Endothelial cell of umbilical vein (primary cell): ENCODE results near the gene SCO2. TPM values are rescaled to one million over a fixed set of nuclear protein-coding genes. Genes with fewer than 3 reads are reported as not detected.

Experiments
- BruUV-seq: library from RNA; stranded (reverse); fragments of 400-500 nt; replicated peaks from 2 replicates; lab custom pipeline; 2021; lab: Mats Ljungman, UMichigan
- CTCF ChIA-PET: fragments of 300-600, 350-600 bp; sonication (Branson Sonifier 250); formaldehyde crosslinking; loops from one replicate; lab custom pipeline; 2021; ENCODE audit warnings: antibody characterized with exemption, inconsistent platforms; lab: Charles Lee
- POLR2A ChIA-PET: fragments of 300-600, 350-600 bp; sonication (Branson Sonifier 250); formaldehyde crosslinking; loops from one replicate; lab custom pipeline; 2021; ENCODE audit warnings: antibody characterized with exemption, inconsistent platforms; lab: Charles Lee
- DNase-seq: peaks from one replicate; pipeline ENCODE4 v3.0.0-alpha.2; 2011; ENCODE audit warnings: low read depth, low spot score
- FAIRE-seq: peaks from 2 replicates; lab custom pipeline; 2011; peaks lifted over from hg19 to GRCh38; lab: Jason Lieb, UNC
- H2AFZ ChIP-seq: 2 replicates; pipeline ENCODE4 v1.6.0; 2012; ENCODE audit warnings: low read depth, low read length, control low read depth, inconsistent platforms
- H3K27ac ChIP-seq: 2 replicates; pipeline ENCODE4 v1.5.1; 2011; ENCODE audit warnings: low read depth, mild to moderate bottlenecking, control low read depth, low read length, moderate library complexity; ENCODE audit not compliant: insufficient read depth
- H3K27me3 ChIP-seq, 2 experiments: 2 replicates each; pipeline versions ENCODE4 v1.6.0 to v1.6.1; 2011; ENCODE audit warnings: low read length in 2 of 2, mixed read lengths in 1 of 2; ENCODE audit not compliant: control insufficient read depth in 2 of 2, insufficient read depth in 2 of 2
- H3K36me3 ChIP-seq, 2 experiments: 2 replicates in 1 of 2; 3 replicates in 1 of 2; pipeline ENCODE4 v1.5.1; 2011; ENCODE audit warnings: low read length in 2 of 2, mild to moderate bottlenecking in 1 of 2, moderate library complexity in 1 of 2; ENCODE audit not compliant: control insufficient read depth in 2 of 2, insufficient read depth in 2 of 2; ENCODE audit errors: extremely low read depth in 1 of 2
- H3K4me1 ChIP-seq: 3 replicates; pipeline ENCODE4 v1.5.1; 2011; ENCODE audit warnings: mild to moderate bottlenecking, low read length; ENCODE audit not compliant: control insufficient read depth, insufficient read depth; ENCODE audit errors: extremely low read depth
- H3K4me2 ChIP-seq: 2 replicates; pipeline ENCODE4 v1.6.1; 2011; ENCODE audit warnings: low read length, control low read depth, mixed read lengths; ENCODE audit not compliant: insufficient read depth
- H3K4me3 ChIP-seq, 3 experiments: fragments of 200-600 bp in 1 of 3; sonication (generic), shearing (Covaris generic) in 1 of 3; replicated peaks in 1 of 3; 2 replicates each; pipeline ENCODE4 v1.5.1; 2011 to 2016; ENCODE audit warnings: control low read depth in 3 of 3, low read length in 3 of 3, mild to moderate bottlenecking in 2 of 3, inconsistent platforms in 1 of 3, low read depth in 1 of 3, moderate library complexity in 1 of 3; ENCODE audit not compliant: insufficient read depth in 1 of 3
- H3K79me2 ChIP-seq: 2 replicates; pipeline ENCODE4 v1.6.0; 2012; ENCODE audit warnings: low read length, inconsistent platforms; ENCODE audit not compliant: control insufficient read depth, insufficient read depth
- H3K9ac ChIP-seq: replicated peaks from 2 replicates; pipeline ENCODE3; 2011; ENCODE audit warnings: low read length, control low read depth; ENCODE audit not compliant: insufficient read depth; ENCODE audit errors: extremely low read depth
- H3K9me1 ChIP-seq: replicated peaks from 3 replicates; pipeline ENCODE4 v1.6.0; 2011; ENCODE audit warnings: mild to moderate bottlenecking, low read length; ENCODE audit not compliant: control insufficient read depth, insufficient read depth; ENCODE audit errors: extremely low read depth
- H3K9me3 ChIP-seq: replicated peaks from 2 replicates; pipeline ENCODE4 v1.5.1; 2012; ENCODE audit warnings: low read length, inconsistent platforms; ENCODE audit not compliant: control insufficient read depth, insufficient read depth
- H4K20me1 ChIP-seq: replicated peaks from 2 replicates; pipeline ENCODE3; 2011; ENCODE audit warnings: mild to moderate bottlenecking, low read length; ENCODE audit not compliant: control insufficient read depth, insufficient read depth; ENCODE audit errors: extremely low read depth
- EZH2 ChIP-seq: IDR thresholded peaks from 2 replicates; pipeline ENCODE4 v1.6.1; 2012; ENCODE audit warnings: borderline replicate concordance, low read depth, mild to moderate bottlenecking, moderate library complexity, low read length, inconsistent platforms; ENCODE audit not compliant: severe bottlenecking
- FOS ChIP-seq: IDR thresholded peaks from 2 replicates; pipeline ENCODE4 v1.6.1; 2011; ENCODE audit warnings: mild to moderate bottlenecking, low read length, moderate library complexity, borderline replicate concordance; ENCODE audit not compliant: insufficient read depth
- GATA2 ChIP-seq: IDR thresholded peaks from 2 replicates; pipeline ENCODE4 v1.7.0; 2011; ENCODE audit warnings: low read depth, mild to moderate bottlenecking, moderate library complexity, mixed read lengths, low read length; ENCODE audit not compliant: insufficient read length, insufficient read depth
- JUN ChIP-seq: IDR thresholded peaks from 2 replicates; pipeline ENCODE4 v1.6.1; 2011; ENCODE audit warnings: borderline replicate concordance, low read depth; ENCODE audit not compliant: insufficient read length, insufficient read depth
- MYC ChIP-seq: IDR thresholded peaks from one replicate; pipeline ENCODE4 v1.6.1; 2011; ENCODE audit warnings: mild to moderate bottlenecking, low read depth, low read length
- POLR2A ChIP-seq: IDR thresholded peaks from 2 replicates; pipeline ENCODE4 v1.6.1; 2012; ENCODE audit warnings: low read depth, mild to moderate bottlenecking, control low read depth, low read length
- POLR2AphosphoS5 ChIP-seq: IDR thresholded peaks from 2 replicates; pipeline ENCODE4 v1.6.1; 2012; ENCODE audit warnings: low read depth, mild to moderate bottlenecking, control low read depth, low read length, moderate library complexity; ENCODE audit not compliant: insufficient read depth
- dilution Hi-C: fragments of 300-500 bp; cut with MboI; formaldehyde crosslinking; loops from one replicate; pipeline ENCODE4 v1.15.0; 2019; ENCODE audit warnings: low sequenced_read_pairs; ENCODE audit not compliant: extremely low pct_ligation_motif_present
- intact Hi-C: fragments of 100-400 bp; cut with micrococcal nuclease; formaldehyde crosslinking; loops from one replicate; pipeline ENCODE4 v1.10.0; 2022
- polyA plus RNA-seq, 4 experiments: library from polyadenylated mRNA; depleted of rRNA in 3 of 4; stranded (reverse) in 3 of 4; unstranded in 1 of 4; fragments of >200 nt; gene quantifications; 2 replicates each; pipeline versions ENCODE4 v1.2.1 to v1.2.3, GENCODE V29; 2011 to 2012; ENCODE audit warnings: missing spikeins in 1 of 4
- total RNA-seq: library from RNA; stranded (reverse); gene quantifications from 2 replicates; pipeline ENCODE4 v1.2.3, GENCODE V29; 2021
- TF ChIP-seq, protein P1 (sequence below): IDR thresholded peaks from 2 replicates; pipeline ENCODE4 v1.6.1; 2011; ENCODE audit not compliant: insufficient read depth, insufficient read length
- TF ChIP-seq, protein P2 (sequence below), 2 donors: IDR thresholded peaks; 1 replicate in 1 of 2; 2 replicates in 1 of 2; pipeline ENCODE4 v1.5.1; 2011; ENCODE audit warnings: low read length in 2 of 2, mild to moderate bottlenecking in 2 of 2, moderate library complexity in 2 of 2, control low read depth in 1 of 2, inconsistent platforms in 1 of 2, low read depth in 1 of 2; ENCODE audit not compliant: insufficient read depth in 1 of 2; ENCODE audit errors: extremely low read depth in 1 of 2

Gene SCO2
- total and polyA plus RNA-seq, 2 donors (not counting 3 experiments of a cell fraction or from before 2014, with no cell fraction given): 3.5 to 3.7 TPM

DNA sequence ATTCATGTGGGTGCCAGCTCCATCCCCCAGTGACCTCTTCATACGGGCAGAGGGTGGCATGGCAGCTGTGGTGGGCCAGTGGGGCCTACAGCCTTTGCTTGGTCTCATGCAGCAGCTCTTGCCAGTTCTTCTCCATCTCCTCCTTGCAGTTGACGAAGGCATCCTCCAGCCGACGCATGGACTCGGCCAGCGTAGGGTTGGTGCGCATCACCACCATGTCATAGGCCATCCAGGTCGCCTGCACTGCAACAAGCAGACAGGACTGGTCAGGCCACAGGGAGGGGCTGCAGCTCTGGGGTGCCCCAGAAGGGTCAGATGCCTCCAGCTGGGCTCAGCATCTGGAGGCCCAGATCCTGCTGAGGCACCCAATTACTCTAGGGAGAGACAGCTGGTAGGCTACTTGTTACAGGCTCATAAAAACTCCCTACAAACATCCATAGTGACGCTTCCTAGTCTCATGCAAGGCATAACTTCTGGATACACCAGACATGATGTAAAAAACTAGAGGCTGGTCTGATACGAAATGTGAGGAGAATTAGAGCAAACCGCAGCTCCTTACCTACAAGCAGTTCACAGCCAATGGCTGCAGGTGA is 25.9 kb upstream of the SCO2 start:
- Histone ChIP-seq H3K4me3 (no peak overlapping the region), H3K27ac (no peak overlapping the region), H3K9me1 (no peaks in the 10 kb centered on the region), H3K79me2 (no peaks in the 10 kb centered on the region), H3K4me1 (no peaks in the 10 kb centered on the region), H3K9ac (no peak overlapping the region), H3K36me3 (no peaks in the 10 kb centered on the region), H3K9me3 (no peaks in the 10 kb centered on the region), H3K27me3 (peaks cover 27 to 36% of the 10 kb centered on the region in 2 experiments), H2AFZ (no peak overlapping the region), H3K4me2 (no peak overlapping the region), H4K20me1 (no peaks in the 10 kb centered on the region)
- DNase-seq (no peak), FAIRE-seq (no peak)
- no TSS peak for BruUV-seq
- ChIA-PET POLR2A (no interaction called here), CTCF (interaction anchor here (0.6 to 2.8 kb wide), 4 partner anchors 8 to 26 kb away, joined by 3 to 11 read pairs (median 6); partner anchors contain the start of genes SCO2 and SYCE3)
- TF ChIP-seq, protein P1, sequence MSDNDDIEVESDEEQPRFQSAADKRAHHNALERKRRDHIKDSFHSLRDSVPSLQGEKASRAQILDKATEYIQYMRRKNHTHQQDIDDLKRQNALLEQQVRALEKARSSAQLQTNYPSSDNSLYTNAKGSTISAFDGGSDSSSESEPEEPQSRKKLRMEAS: no peak
- no peak for TF ChIP-seq POLR2AphosphoS5
- no peak for TF ChIP-seq MYC
- TF ChIP-seq, protein P2, sequence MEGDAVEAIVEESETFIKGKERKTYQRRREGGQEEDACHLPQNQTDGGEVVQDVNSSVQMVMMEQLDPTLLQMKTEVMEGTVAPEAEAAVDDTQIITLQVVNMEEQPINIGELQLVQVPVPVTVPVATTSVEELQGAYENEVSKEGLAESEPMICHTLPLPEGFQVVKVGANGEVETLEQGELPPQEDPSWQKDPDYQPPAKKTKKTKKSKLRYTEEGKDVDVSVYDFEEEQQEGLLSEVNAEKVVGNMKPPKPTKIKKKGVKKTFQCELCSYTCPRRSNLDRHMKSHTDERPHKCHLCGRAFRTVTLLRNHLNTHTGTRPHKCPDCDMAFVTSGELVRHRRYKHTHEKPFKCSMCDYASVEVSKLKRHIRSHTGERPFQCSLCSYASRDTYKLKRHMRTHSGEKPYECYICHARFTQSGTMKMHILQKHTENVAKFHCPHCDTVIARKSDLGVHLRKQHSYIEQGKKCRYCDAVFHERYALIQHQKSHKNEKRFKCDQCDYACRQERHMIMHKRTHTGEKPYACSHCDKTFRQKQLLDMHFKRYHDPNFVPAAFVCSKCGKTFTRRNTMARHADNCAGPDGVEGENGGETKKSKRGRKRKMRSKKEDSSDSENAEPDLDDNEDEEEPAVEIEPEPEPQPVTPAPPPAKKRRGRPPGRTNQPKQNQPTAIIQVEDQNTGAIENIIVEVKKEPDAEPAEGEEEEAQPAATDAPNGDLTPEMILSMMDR (IDR thresholded peaks at IDR 0.05; ENCODE audit: extremely low read depth in 1 of 2, insufficient read depth in 1 of 2, low read depth in 1 of 2, low read length in 2 of 2): no peak
- TF ChIP-seq EZH2: no peak
- no peak for TF ChIP-seq POLR2A
- TF ChIP-seq JUN: no peak
- TF ChIP-seq FOS: no peak
- no peak for TF ChIP-seq GATA2
- dilution Hi-C loops (no loop called here), intact Hi-C loops (no loop called here)
